ENCODE data around the gene PHF12.
"Not testable (repeated sequence)": the region's sequence is repeated elsewhere in the genome, so short reads cannot be mapped to it uniquely, and the experiment has no call there.

PHF12 gene

DNA sequence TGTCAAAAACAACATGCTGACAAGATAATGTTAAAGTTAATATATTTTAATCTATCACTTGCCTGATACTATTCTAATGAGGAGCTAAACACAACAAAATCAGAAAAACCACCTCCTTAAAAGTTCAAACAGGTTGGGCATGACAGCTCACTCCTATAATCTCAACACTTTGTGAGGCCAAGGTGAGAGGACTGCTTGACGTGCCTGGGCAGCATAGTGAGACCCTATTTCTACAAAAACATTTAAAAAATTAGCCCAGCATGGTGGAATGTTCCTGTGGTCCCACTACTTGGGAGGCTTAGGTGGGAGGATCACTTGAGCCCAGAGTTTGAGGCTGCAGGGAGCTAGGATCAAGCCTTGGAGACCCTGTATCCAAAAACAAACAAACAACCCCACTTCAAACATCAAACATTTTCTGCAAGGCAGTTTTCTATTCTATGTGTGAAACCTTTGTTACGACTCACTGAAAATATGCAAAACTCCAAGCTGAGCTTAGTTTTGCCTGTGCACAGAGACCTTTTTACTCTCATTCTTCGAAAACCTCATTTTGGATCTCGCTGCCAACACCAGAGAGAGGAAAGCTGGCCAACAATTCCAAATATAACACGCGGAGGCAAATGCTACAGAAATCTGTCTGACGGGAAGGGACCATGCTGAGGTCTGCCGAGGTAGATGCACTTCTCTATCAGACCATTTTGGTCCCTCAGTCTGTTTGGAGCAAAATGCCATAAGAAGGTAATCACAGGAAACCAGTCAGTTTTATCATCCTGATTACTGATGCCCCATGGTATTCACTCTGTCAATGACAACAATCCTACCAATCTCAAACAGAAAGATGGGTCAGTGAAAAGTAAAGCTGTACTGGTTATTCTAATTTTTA is 6.2 kb downstream of the PHF12 start:
- Histone ChIP-seq H3K9me3 (ENCODE audit: control insufficient read depth in 2 of 2, low read length in 2 of 2) (no peaks in the 10 kb centered on the region), H3K27ac (ENCODE audit: low read length) (no peak overlapping the region), H3K36me3 (ENCODE audit: control insufficient read depth in 2 of 2, insufficient read depth in 2 of 2, low read length in 2 of 2) (peaks cover 0 to 3% of the 10 kb centered on the region in 2 donors), H3K9ac (ENCODE audit: low read length in 2 of 2) (no peak overlapping the region), H3K4me1 (ENCODE audit: control insufficient read depth, insufficient read depth, low read length) (peaks cover 40% of the 10 kb centered on the region), H3K27me3 (ENCODE audit: control insufficient read depth in 1 of 2, insufficient read depth in 2 of 2, low read length in 2 of 2) (no peaks in the 10 kb centered on the region), H3K4me3 (ENCODE audit: low read length in 2 of 2) (peak overlapping the region; percentile 13 to 29)

- Histone ChIP-seq H3K9me3 (ENCODE audit: control insufficient read depth in 2 of 2, low read length in 2 of 2) (no peaks in the 10 kb centered on the region), H3K4me1 (ENCODE audit: control insufficient read depth, insufficient read depth, low read length) (peaks cover 46% of the 10 kb centered on the region), H3K9ac (ENCODE audit: low read length in 2 of 2) (no peak overlapping the region), H3K36me3 (ENCODE audit: control insufficient read depth in 2 of 2, insufficient read depth in 2 of 2, low read length in 2 of 2) (peaks cover 0 to 3% of the 10 kb centered on the region in 2 donors), H3K27ac (ENCODE audit: low read length) (no peak overlapping the region), H3K27me3 (ENCODE audit: control insufficient read depth in 1 of 2, insufficient read depth in 2 of 2, low read length in 2 of 2) (no peaks in the 10 kb centered on the region), H3K4me3 (ENCODE audit: low read length in 2 of 2) (no peak overlapping the region)
These were observed 7.0 kb downstream of the PHF12 start for GRCh38 chr17:28944343-28944742.

DNA sequence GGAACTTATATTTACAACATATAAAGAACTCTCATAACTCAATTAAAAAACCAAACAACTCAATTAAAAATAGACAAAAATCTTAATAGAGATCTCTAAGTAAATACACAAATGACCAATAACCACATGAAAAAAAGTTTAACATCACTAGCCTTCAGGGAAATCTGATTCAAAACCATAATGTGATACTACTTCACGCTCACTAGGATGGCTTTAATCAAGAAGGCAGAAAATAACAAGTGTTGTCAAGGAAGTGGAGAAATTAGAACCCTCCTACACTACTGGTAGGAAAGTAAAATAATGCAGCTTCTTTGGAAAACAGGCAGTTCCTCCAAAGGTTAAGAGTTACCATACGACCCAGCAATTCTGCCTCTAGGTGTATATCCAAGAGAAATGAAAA is 8.4 kb downstream of the PHF12 start:
- Histone ChIP-seq H3K9ac (ENCODE audit: low read length in 2 of 2) (no peak overlapping the region), H3K9me3 (ENCODE audit: control insufficient read depth in 2 of 2, low read length in 2 of 2) (no peaks in the 10 kb centered on the region), H3K4me3 (ENCODE audit: low read length in 2 of 2) (no peak overlapping the region), H3K27ac (ENCODE audit: low read length) (no peak overlapping the region), H3K4me1 (ENCODE audit: control insufficient read depth, insufficient read depth, low read length) (peaks cover 48% of the 10 kb centered on the region), H3K36me3 (ENCODE audit: control insufficient read depth in 2 of 2, insufficient read depth in 2 of 2, low read length in 2 of 2) (peaks cover 0 to 3% of the 10 kb centered on the region in 2 donors), H3K27me3 (ENCODE audit: control insufficient read depth in 1 of 2, insufficient read depth in 2 of 2, low read length in 2 of 2) (no peaks in the 10 kb centered on the region)

GRCh38 chr17:28941251-28941650 is 10.1 kb downstream of the PHF12 start:
- peaks cover 46% of the 10 kb centered on the region for H3K4me1 ChIP-seq (ENCODE audit: control insufficient read depth, insufficient read depth, low read length)
- H3K4me3 ChIP-seq (ENCODE audit: low read length in 2 of 2): no peak overlapping the region
- no peaks in the 10 kb centered on the region for H3K9me3 ChIP-seq (ENCODE audit: control insufficient read depth in 2 of 2, low read length in 2 of 2)
- no peak overlapping the region for H3K9ac ChIP-seq (ENCODE audit: low read length in 2 of 2)
- H3K27ac ChIP-seq (ENCODE audit: low read length): no peak overlapping the region
- H3K36me3 ChIP-seq (ENCODE audit: control insufficient read depth in 2 of 2, insufficient read depth in 2 of 2, low read length in 2 of 2): peaks cover 0 to 3% of the 10 kb centered on the region in 2 donors
- no peaks in the 10 kb centered on the region for H3K27me3 ChIP-seq (ENCODE audit: control insufficient read depth in 1 of 2, insufficient read depth in 2 of 2, low read length in 2 of 2)

- no peak overlapping the region for H3K27ac ChIP-seq (ENCODE audit: low read length)
- H3K4me1 ChIP-seq (ENCODE audit: control insufficient read depth, insufficient read depth, low read length): peaks cover 49% of the 10 kb centered on the region
These were observed 10.6 kb downstream of the PHF12 start for GRCh38 chr17:28940675-28941074.

DNA sequence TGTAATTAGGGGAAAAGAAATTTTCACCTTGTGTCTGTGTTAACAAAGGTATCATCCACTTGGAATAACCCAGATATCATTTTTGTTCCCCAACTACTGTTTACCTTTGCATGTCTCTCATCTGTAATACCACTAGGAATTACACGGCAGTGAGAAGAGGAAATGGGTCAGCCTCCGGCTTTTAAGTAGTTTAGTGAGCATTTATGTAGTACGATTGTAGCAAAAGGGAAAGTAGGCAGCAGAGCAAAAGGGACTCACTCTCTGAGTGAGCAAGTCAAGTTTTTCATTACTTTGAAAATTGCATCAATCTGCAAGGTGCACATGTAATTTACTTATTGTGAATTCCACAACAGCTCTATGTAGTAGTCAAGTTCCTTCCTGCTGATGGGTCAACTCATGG is 11.2 kb downstream of the PHF12 start:
- no peaks in the 10 kb centered on the region for H3K27me3 ChIP-seq (ENCODE audit: control insufficient read depth in 1 of 2, insufficient read depth in 2 of 2, low read length in 2 of 2)
- H3K27ac ChIP-seq (ENCODE audit: low read length): no peak overlapping the region
- no peaks in the 10 kb centered on the region for H3K9me3 ChIP-seq (ENCODE audit: control insufficient read depth in 2 of 2, low read length in 2 of 2)
- H3K4me3 ChIP-seq (ENCODE audit: low read length in 2 of 2): no peak overlapping the region
- peaks cover 0 to 3% of the 10 kb centered on the region in 2 donors for H3K36me3 ChIP-seq (ENCODE audit: control insufficient read depth in 2 of 2, insufficient read depth in 2 of 2, low read length in 2 of 2)
- peaks cover 45% of the 10 kb centered on the region for H3K4me1 ChIP-seq (ENCODE audit: control insufficient read depth, insufficient read depth, low read length)
- no peak overlapping the region for H3K9ac ChIP-seq (ENCODE audit: low read length in 2 of 2)

More at GRCh38 chr17:28940675-28941074, 10.6 kb downstream of the PHF12 start:
- peaks cover 0 to 3% of the 10 kb centered on the region in 2 donors for H3K36me3 ChIP-seq (ENCODE audit: control insufficient read depth in 2 of 2, insufficient read depth in 2 of 2, low read length in 2 of 2)
- no peaks in the 10 kb centered on the region for H3K9me3 ChIP-seq (ENCODE audit: control insufficient read depth in 2 of 2, low read length in 2 of 2)
- H3K4me3 ChIP-seq (ENCODE audit: low read length in 2 of 2): no peak overlapping the region
- no peaks in the 10 kb centered on the region for H3K27me3 ChIP-seq (ENCODE audit: control insufficient read depth in 1 of 2, insufficient read depth in 2 of 2, low read length in 2 of 2)
- no peak overlapping the region for H3K9ac ChIP-seq (ENCODE audit: low read length in 2 of 2)

DNA sequence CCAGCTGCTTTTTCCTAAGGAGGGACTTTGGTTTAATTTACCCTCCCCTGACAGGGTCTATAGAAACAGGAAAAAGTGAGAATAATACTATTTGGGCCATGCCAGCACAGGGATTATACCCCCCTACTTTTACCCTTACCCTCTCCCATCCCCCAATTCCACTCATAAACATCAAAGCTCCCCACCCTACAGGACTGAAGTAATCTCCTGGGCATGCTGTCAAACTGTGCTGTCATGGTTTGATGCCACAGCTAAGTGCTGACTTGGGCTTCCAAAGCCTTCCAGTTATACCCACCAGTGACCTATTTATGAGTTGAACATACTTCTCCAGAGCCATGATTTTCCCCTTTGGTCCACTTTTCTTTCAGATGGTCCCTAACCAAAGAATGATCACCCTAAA is 12.8 kb downstream of the PHF12 start:
- Histone ChIP-seq H3K4me3 (ENCODE audit: low read length in 2 of 2) (no peak overlapping the region), H3K9me3 (ENCODE audit: control insufficient read depth in 2 of 2, low read length in 2 of 2) (no peaks in the 10 kb centered on the region), H3K36me3 (ENCODE audit: control insufficient read depth in 2 of 2, insufficient read depth in 2 of 2, low read length in 2 of 2) (peaks cover 0 to 3% of the 10 kb centered on the region in 2 donors), H3K4me1 (ENCODE audit: control insufficient read depth, insufficient read depth, low read length) (peaks cover 41% of the 10 kb centered on the region), H3K27me3 (ENCODE audit: control insufficient read depth in 1 of 2, insufficient read depth in 2 of 2, low read length in 2 of 2) (no peaks in the 10 kb centered on the region), H3K27ac (ENCODE audit: low read length) (no peak overlapping the region), H3K9ac (ENCODE audit: low read length in 2 of 2) (no peak overlapping the region)

DNA sequence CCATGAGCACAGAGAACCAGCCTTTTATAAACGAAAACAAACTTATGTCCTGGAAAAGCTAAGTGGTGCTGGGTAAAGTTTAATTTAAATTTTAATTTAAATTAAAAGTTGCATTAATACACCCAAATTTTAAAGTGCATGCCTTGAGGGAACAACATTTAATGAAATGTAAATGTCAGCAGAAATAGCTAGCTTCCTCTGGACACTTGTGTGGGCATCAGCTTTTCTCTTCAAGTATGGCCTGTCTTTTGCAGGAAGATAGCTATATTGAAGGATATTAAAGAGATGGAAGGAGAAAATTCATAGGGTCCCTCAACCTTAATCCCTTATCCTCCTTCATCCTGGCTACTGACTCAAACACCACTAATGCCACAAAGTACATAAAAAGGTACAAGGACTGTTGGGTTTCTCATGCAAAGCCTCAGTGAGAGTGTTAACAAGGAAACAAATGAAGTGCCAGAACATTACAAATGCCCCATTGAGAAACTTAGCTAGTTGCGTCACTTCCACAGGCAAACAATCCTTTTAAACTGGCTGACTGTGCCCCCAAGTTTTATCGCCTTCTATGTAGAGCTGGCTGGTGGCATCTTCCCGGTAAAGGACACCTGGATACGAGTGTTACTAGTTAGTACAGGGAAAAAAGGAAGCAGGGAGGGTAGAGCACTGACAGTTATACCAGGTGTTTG is 14.1 kb downstream of the PHF12 start:
- no peaks in the 10 kb centered on the region for H3K27me3 ChIP-seq (ENCODE audit: control insufficient read depth in 1 of 2, insufficient read depth in 2 of 2, low read length in 2 of 2)
- no peaks in the 10 kb centered on the region for H3K36me3 ChIP-seq (ENCODE audit: control insufficient read depth in 2 of 2, insufficient read depth in 2 of 2, low read length in 2 of 2)
- peaks cover 41% of the 10 kb centered on the region for H3K4me1 ChIP-seq (ENCODE audit: control insufficient read depth, insufficient read depth, low read length)
- no peak overlapping the region for H3K4me3 ChIP-seq (ENCODE audit: low read length in 2 of 2)
- H3K9me3 ChIP-seq (ENCODE audit: control insufficient read depth in 2 of 2, low read length in 2 of 2): no peaks in the 10 kb centered on the region
- no peak overlapping the region for H3K9ac ChIP-seq (ENCODE audit: low read length in 2 of 2)
- H3K27ac ChIP-seq (ENCODE audit: low read length): no peak overlapping the region

DNA sequence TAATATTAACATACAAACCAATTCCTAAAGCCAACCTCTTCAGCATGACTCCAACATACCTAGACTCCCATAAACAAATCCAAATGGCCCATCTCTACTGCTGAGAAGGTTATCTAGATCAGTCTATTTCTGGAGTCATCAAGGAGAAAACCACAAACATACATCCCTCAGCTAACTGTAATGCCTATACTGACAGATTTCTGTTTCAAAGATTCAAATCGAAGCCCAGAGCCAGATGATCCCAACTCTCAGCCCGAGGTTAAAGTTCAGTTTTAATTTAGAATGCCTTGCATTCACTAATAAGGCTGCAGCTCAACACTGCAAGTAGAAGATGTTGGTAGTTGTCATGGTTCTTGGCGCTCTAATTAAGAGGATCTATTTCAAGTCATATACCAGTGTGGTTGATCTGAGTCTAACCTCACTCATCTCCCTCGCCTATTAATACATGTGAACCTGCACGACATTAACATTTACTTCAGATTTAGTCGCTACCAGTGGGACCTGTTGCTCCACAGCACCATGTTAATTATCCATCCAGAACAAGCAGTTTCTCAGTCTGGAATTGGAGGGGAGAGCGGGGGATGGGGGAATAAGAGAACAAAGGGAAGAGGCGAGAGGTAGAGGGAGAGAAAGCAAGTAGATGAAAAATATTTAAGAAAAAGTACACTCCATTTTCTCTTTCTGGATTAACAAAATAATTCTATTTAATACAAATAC is 15.4 kb downstream of the PHF12 start:
- Histone ChIP-seq H3K9me3 (ENCODE audit: control insufficient read depth in 2 of 2, low read length in 2 of 2) (no peaks in the 10 kb centered on the region), H3K27me3 (ENCODE audit: control insufficient read depth in 1 of 2, insufficient read depth in 2 of 2, low read length in 2 of 2) (no peaks in the 10 kb centered on the region), H3K4me1 (ENCODE audit: control insufficient read depth, insufficient read depth, low read length) (peaks cover 37% of the 10 kb centered on the region), H3K4me3 (ENCODE audit: low read length in 2 of 2) (no peak overlapping the region), H3K27ac (ENCODE audit: low read length) (no peak overlapping the region), H3K9ac (ENCODE audit: low read length in 2 of 2) (no peak overlapping the region), H3K36me3 (ENCODE audit: control insufficient read depth in 2 of 2, insufficient read depth in 2 of 2, low read length in 2 of 2) (no peaks in the 10 kb centered on the region)

- H3K27ac ChIP-seq (ENCODE audit: low read length); H3K36me3 ChIP-seq (ENCODE audit: control insufficient read depth in 2 of 2, insufficient read depth in 2 of 2, low read length in 2 of 2); H3K27me3 ChIP-seq (ENCODE audit: control insufficient read depth in 1 of 2, insufficient read depth in 2 of 2, low read length in 2 of 2): not testable (repeated sequence)
These were observed 16.8 kb downstream of the PHF12 start for GRCh38 chr17:28934508-28934907.

More at GRCh38 chr17:28934508-28934907, 16.8 kb downstream of the PHF12 start:
- not testable (repeated sequence) for H3K4me3 ChIP-seq (ENCODE audit: low read length in 2 of 2); H3K9ac ChIP-seq (ENCODE audit: low read length in 2 of 2); H3K9me3 ChIP-seq (ENCODE audit: control insufficient read depth in 2 of 2, low read length in 2 of 2)
- peaks cover 25% of the 10 kb centered on the region for H3K4me1 ChIP-seq (ENCODE audit: control insufficient read depth, insufficient read depth, low read length)
